HCT116 (cell line): ENCODE data around the gene C1R. TPM values are rescaled to one million over a fixed set of nuclear protein-coding genes. Genes with fewer than 3 reads are reported as not detected.

ENCODE experiments used
- ATAC-seq: fragments of 200-7000 bp; cut with Tn5 transposase; 2 replicates; pipeline ENCODE4 v1.9.1; 2020; ENCODE audit warnings: mild to moderate bottlenecking, moderate library complexity
- BruUV-seq: library from RNA; stranded (reverse); fragments of 400-500 nt; replicated peaks from 2 replicates; lab custom pipeline; 2021; lab: Mats Ljungman, UMichigan
- CTCF ChIA-PET: fragments of 300-600 bp; sonication (Branson Sonifier 250); formaldehyde crosslinking; loops from one replicate; lab custom pipeline; 2021; ENCODE audit warnings: antibody characterized with exemption; lab: Charles Lee
- POLR2A ChIA-PET: fragments of 300-600, 350-600 bp; sonication (Branson Sonifier 250); formaldehyde crosslinking; loops from one replicate; lab custom pipeline; 2021; ENCODE audit warnings: antibody characterized with exemption; lab: Charles Lee
- RAD21 ChIA-PET, 2 experiments: fragments of 300-600 bp; sonication (Branson Sonifier 250); formaldehyde crosslinking; loops; one replicate each; lab custom pipeline; 2023; ENCODE audit warnings: low total read pairs in 2 of 2; ENCODE audit not compliant: uncharacterized antibody in 2 of 2, unreplicated experiment in 2 of 2, low non-redundant PET in 1 of 2; lab: Charles Lee
- DNase-seq: peaks from one replicate; pipeline ENCODE4 v3.0.0-alpha.2; 2010; ENCODE audit warnings: low read depth, low spot score
- H2AFZ ChIP-seq: fragments of 200-600 bp; shearing (Covaris generic), sonication (generic); 2 replicates; pipeline ENCODE4 v1.6.1; 2017; ENCODE audit warnings: low read depth, mixed run types, mixed read lengths, antibody characterized with exemption, low read length; ENCODE audit not compliant: poor library complexity, severe bottlenecking
- H3K27ac ChIP-seq: 2 replicates; pipeline ENCODE4 v1.5.1; 2012; ENCODE audit warnings: low read depth, low read length
- H3K27me3 ChIP-seq: fragments of 200-600 bp; sonication (generic); 2 replicates; pipeline ENCODE4 v1.6.1; 2016; ENCODE audit warnings: mixed run types, low read length, mixed read lengths; ENCODE audit not compliant: insufficient read depth
- H3K36me3 ChIP-seq, 2 experiments: fragments of 200-500 bp in 1 of 2; fragments of 200-600 bp in 1 of 2; sonication (Bioruptor generic) in 1 of 2; sonication (generic) in 1 of 2; 2 replicates each; pipeline versions ENCODE4 v1.5.1 to v1.6.1; 2014 to 2016; ENCODE audit warnings: low read length in 2 of 2, inconsistent platforms in 1 of 2, mixed read lengths in 1 of 2, mixed run types in 1 of 2; ENCODE audit not compliant: insufficient read depth in 2 of 2, control insufficient read depth in 1 of 2
- H3K4me1 ChIP-seq, 2 experiments: fragments of 200-600 bp in 1 of 2; sonication (generic) in 1 of 2; 2 replicates each; pipeline versions ENCODE4 v1.5.1 to v1.6.1; 2012 to 2017; ENCODE audit warnings: low read length in 2 of 2, inconsistent platforms in 1 of 2, mild to moderate bottlenecking in 1 of 2, mixed read lengths in 1 of 2, mixed run types in 1 of 2, moderate library complexity in 1 of 2; ENCODE audit not compliant: insufficient read depth in 2 of 2, control insufficient read depth in 1 of 2
- H3K4me2 ChIP-seq: fragments of 200-600 bp; sonication (generic); 2 replicates; pipeline ENCODE4 v1.6.1; 2017; ENCODE audit warnings: mixed run types, low read length, mixed read lengths
- H3K4me3 ChIP-seq, 2 experiments: fragments of 200-600 bp in 1 of 2; sonication (generic) in 1 of 2; replicated peaks in 1 of 2; 2 replicates each; pipeline ENCODE4 v1.5.1; 2011 to 2016; ENCODE audit warnings: low read length in 2 of 2, control low read depth in 1 of 2, low read depth in 1 of 2, mild to moderate bottlenecking in 1 of 2, mixed read lengths in 1 of 2, mixed run types in 1 of 2
- H3K79me2 ChIP-seq: fragments of 200-600 bp; sonication (generic); 2 replicates; pipeline ENCODE4 v1.6.1; 2017; ENCODE audit warnings: mild to moderate bottlenecking, mixed run types, low read length, moderate library complexity, mixed read lengths; ENCODE audit not compliant: insufficient read depth
- H3K9ac ChIP-seq: fragments of 200-600 bp; sonication (generic); 2 replicates; pipeline ENCODE4 v1.6.1; 2016; ENCODE audit warnings: low read length, mixed read lengths
- H3K9me2 ChIP-seq: fragments of 200-600 bp; sonication (generic), shearing (Covaris generic); 2 replicates; pipeline ENCODE4 v1.6.1; 2017; ENCODE audit warnings: mixed run types, mild to moderate bottlenecking, moderate library complexity; ENCODE audit not compliant: insufficient read depth
- H3K9me3 ChIP-seq, 2 experiments: fragments of 200-500 bp in 1 of 2; fragments of 200-600 bp in 1 of 2; sonication (Bioruptor generic) in 1 of 2; sonication (generic) in 1 of 2; 2 replicates each; pipeline ENCODE4 v1.6.1; 2014 to 2017; ENCODE audit warnings: low read length in 2 of 2, mixed read lengths in 2 of 2, inconsistent platforms in 1 of 2, low read depth in 1 of 2, mild to moderate bottlenecking in 1 of 2, mixed run types in 1 of 2, moderate library complexity in 1 of 2; ENCODE audit not compliant: control insufficient read depth in 1 of 2, insufficient read depth in 1 of 2
- H4K20me1 ChIP-seq: fragments of 200-600 bp; sonication (generic), shearing (Covaris generic); 2 replicates; pipeline ENCODE4 v1.6.1; 2017; ENCODE audit warnings: mixed run types, mild to moderate bottlenecking, moderate library complexity; ENCODE audit not compliant: insufficient read depth
- ELF1 ChIP-seq: IDR thresholded peaks from 2 replicates; pipeline ENCODE4 v1.6.1; 2012; ENCODE audit warnings: low read depth, borderline replicate concordance
- POLR2AphosphoS5 ChIP-seq: IDR thresholded peaks from 2 replicates; pipeline ENCODE4 v1.6.1; 2011; ENCODE audit warnings: mild to moderate bottlenecking, low read depth, low read length, moderate library complexity
- RAD21 ChIP-seq: IDR thresholded peaks from 2 replicates; pipeline ENCODE4 v1.6.1; 2012; ENCODE audit warnings: low read depth, mild to moderate bottlenecking
- REST ChIP-seq: IDR thresholded peaks from 2 replicates; pipeline ENCODE4 v1.6.1; 2012; ENCODE audit warnings: low read depth
- SIN3A ChIP-seq: IDR thresholded peaks from 2 replicates; pipeline ENCODE4 v1.6.1; 2012; ENCODE audit warnings: low read depth
- TCF7L2 ChIP-seq: IDR thresholded peaks from 2 replicates; pipeline ENCODE4 v1.7.0; 2011; ENCODE audit warnings: borderline replicate concordance, inconsistent platforms; ENCODE audit not compliant: insufficient read depth, insufficient read length; ENCODE audit errors: extremely low read depth
- intact Hi-C: fragments of 100-400 bp; cut with micrococcal nuclease; formaldehyde crosslinking; loops from 2 replicates; pipeline ENCODE4 v1.10.0; 2022
- total RNA-seq: library from RNA; stranded (reverse); gene quantifications from one replicate; pipeline ENCODE4 v1.2.1, GENCODE V29; 2021; ENCODE audit not compliant: unreplicated experiment
- TF ChIP-seq, protein P1 (sequence below): IDR thresholded peaks from 2 replicates; pipeline ENCODE4 v1.6.1; 2012
- TF ChIP-seq, protein P2 (sequence below): IDR thresholded peaks from 2 replicates; pipeline ENCODE4 v1.6.1; 2011; ENCODE audit warnings: mild to moderate bottlenecking, low read length, moderate library complexity; ENCODE audit not compliant: insufficient replicate concordance; ENCODE audit errors: extremely low read depth

Gene C1R
- total RNA-seq, 1 experiment from 2014 or later, result 4.3 TPM

- TF ChIP-seq REST (no peak), ELF1 (no peak), POLR2AphosphoS5 (no peak)
- TF ChIP-seq, protein P1, sequence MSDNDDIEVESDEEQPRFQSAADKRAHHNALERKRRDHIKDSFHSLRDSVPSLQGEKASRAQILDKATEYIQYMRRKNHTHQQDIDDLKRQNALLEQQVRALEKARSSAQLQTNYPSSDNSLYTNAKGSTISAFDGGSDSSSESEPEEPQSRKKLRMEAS, result no peak
- TF ChIP-seq, protein P2, sequence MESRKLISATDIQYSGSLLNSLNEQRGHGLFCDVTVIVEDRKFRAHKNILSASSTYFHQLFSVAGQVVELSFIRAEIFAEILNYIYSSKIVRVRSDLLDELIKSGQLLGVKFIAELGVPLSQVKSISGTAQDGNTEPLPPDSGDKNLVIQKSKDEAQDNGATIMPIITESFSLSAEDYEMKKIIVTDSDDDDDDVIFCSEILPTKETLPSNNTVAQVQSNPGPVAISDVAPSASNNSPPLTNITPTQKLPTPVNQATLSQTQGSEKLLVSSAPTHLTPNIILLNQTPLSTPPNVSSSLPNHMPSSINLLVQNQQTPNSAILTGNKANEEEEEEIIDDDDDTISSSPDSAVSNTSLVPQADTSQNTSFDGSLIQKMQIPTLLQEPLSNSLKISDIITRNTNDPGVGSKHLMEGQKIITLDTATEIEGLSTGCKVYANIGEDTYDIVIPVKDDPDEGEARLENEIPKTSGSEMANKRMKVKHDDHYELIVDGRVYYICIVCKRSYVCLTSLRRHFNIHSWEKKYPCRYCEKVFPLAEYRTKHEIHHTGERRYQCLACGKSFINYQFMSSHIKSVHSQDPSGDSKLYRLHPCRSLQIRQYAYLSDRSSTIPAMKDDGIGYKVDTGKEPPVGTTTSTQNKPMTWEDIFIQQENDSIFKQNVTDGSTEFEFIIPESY, result no peak
Measured at GRCh38 chr12:7114851-7115250, 22.6 kb upstream of the C1R start (continued).

GRCh38 chr12:7114008-7114407 lies 21.8 kb upstream of the C1R start:
- no peaks in the 10 kb centered on the region for H3K79me2 ChIP-seq
- BruUV-seq, result no TSS peak
- H2AFZ ChIP-seq, result no peak overlapping the region
- no peaks in the 10 kb centered on the region for H4K20me1 ChIP-seq
- H3K36me3 ChIP-seq, result peaks cover 0 to 4% of the 10 kb centered on the region in 2 experiments; a peak in 1 of 4 replicates
- ChIA-PET RAD21 (no interaction called here), CTCF (interaction anchor here (1.2 to 1.5 kb wide), 2 partner anchors 109 to 168 kb away, joined by 3 to 12 read pairs; no protein-coding TSS in a partner anchor), POLR2A (interaction anchor here (3.6 kb wide), 1 partner anchor 169 kb away, joined by 29 read pairs; the partner anchor contains the start of genes C12orf57 and RNU7-1)
- H3K9me3 ChIP-seq, result no peaks in the 10 kb centered on the region
- H3K4me2 ChIP-seq, result no peak overlapping the region
- no peak overlapping the region for H3K27ac ChIP-seq
- H3K4me1 ChIP-seq, result peaks cover 4 to 6% of the 10 kb centered on the region in 2 experiments; a peak in 2 of 4 replicates
- no peaks in the 10 kb centered on the region for H3K27me3 ChIP-seq
- intact Hi-C loops, result no loop called here
- TF ChIP-seq POLR2AphosphoS5 (no peak), RAD21 (no peak), TCF7L2 (no peak), SIN3A (no peak)
- ATAC-seq (no peak), DNase-seq (no peak)
- no peak overlapping the region for H3K4me3 ChIP-seq
- H3K9me2 ChIP-seq, result no peaks in the 10 kb centered on the region
- no peak overlapping the region for H3K9ac ChIP-seq
